ENCODE data around the gene DBX1.

- TF ChIP-seq CTCF (conservative IDR thresholded peaks at IDR 0.05; ENCODE audit: low read depth in 2 of 2) = no peak
- TF ChIP-seq POLR2AphosphoS5 (IDR thresholded peaks at IDR 0.05; ENCODE audit: low read depth) = no peak
- TF ChIP-seq EZH2 (IDR thresholded peaks at IDR 0.05; ENCODE audit: low read depth, unreplicated experiment) = no peak
- TF ChIP-seq ZNF331 (CRISPR knock-in tag; IDR thresholded peaks at IDR 0.05; ENCODE audit: low read depth) = no peak
- no peak for TF ChIP-seq REST (IDR thresholded peaks at IDR 0.05; ENCODE audit: unreplicated experiment)
- no peak for TF ChIP-seq EZH2phosphoT487 (IDR thresholded peaks at IDR 0.05; ENCODE audit: unreplicated experiment)
- no peak for TF ChIP-seq ETS1 (IDR thresholded peaks at IDR 0.05)
- no peak for TF ChIP-seq CREB1 (CRISPR knock-in tag; IDR thresholded peaks at IDR 0.05; ENCODE audit: low read depth)
Measured at GRCh38 chr11:20120134-20120925, 39.9 kb downstream of the DBX1 start.
